HG03135 (cell line): ENCODE measurements around the gene B3GAT1.

Source experiments
- ATAC-seq: cut with Tn5 transposase; IDR thresholded peaks from one replicate; pipeline ENCODE4 v1.9.1; 2021; ENCODE audit warnings: mild to moderate bottlenecking, moderate library complexity; ENCODE audit not compliant: unreplicated experiment

B3GAT1 gene

DNA sequence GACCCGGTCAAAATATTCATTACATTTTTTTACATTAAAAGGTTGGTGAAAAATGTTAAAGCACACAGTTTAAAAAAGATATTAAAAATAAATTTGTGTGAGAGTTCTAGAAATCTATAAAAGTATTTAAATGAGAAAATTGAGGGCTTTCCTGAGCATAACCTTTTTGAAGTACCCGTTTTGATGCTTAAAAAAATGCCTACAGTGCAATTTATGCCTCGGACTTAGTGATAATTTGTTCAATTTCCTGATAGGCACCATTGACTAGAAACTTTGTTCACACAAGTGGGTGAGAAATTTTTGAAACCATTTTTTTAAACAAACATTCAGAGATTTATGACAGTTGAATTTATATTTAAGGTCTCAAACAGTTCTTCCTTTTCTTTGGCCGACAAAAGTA is 29.7 kb upstream of the B3GAT1 start:
- no peak for ATAC-seq

DNA sequence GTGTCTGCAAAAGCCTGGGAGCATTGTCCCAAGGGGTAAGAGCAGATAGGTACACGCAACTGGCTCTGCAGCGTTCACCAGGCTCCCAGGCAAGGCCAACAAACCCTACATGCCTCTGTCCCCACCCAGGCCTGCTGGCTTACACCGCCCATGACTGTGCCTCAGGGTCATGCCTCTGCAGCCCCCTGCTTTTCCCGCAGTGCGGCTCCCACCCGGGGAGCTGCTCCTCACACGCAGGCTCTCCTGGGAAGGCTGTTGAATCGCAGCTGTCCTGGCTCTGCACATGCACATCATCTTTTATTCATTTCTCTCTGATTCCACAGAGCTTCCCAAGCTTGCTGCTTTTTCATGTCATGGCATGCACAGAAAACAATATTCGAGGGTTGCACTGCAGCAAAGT is 29.2 kb upstream of the B3GAT1 start:
- ATAC-seq, result no peak

DNA sequence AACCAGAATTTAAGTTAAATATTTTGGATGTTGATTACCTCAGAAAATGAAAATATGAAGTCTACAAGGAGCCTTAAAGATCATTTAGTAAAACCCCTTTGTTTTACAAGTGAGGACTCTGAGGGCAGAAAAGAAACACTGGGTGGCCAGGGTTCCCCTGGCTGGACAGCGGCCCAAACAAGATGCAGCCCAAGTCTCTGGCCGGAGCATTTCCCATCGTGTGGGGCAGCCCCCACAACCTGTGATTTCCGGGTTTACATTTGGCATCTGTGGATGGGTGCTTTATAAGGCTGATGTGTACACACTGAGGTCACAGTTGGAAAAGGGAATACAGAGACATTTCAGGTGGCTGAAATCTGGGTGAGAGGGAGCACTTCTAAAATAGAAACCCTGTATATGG is 28.8 kb upstream of the B3GAT1 start:
- no peak for ATAC-seq

DNA sequence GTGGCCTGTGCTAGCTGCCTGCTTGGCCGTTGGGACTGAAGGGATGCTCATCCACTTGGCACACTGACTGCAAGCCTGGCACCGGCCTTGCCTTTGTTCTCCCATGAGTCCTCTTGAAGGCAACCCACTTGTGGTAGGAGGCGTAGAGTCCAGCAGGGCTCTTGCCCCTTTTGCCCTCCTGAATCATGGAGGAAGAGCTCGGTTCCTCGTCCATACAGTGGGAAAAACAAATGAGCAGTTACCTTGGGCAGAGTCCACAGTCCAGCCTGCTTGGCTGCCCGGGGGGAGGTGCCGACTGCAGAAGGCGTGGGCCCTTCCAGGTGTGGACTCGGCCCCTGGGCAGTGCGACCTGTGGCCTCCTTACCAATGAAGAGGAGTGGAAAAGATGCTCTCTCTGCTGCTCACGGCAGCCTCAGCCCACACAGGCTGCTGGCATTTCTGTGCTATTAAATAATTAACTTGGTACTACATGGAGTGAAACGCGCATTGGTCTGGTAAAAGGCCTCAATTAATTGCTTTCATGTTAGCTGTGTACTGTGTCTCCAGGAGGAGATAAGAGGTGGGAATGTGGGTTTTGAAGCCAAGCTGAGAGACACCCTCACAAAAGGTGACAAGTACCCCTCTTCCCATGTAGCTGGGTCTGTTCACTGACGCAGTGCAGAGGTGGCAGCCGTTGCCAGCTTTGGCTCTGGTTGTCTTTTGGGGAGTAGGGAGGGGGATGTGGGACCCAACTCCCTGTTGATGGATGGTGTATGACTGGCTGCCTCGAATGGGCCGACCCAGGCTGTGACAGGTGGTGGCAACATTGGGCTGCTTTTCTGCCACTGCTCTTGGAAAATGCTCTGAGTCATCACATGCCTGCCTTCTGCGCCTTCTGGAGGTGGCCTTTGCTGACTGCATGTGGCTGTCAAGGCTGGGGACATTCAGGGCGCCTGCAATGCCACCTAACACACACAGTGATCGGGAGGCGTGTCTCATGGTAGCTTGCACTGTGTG is 26.8 kb upstream of the B3GAT1 start:
- ATAC-seq, result no peak

DNA sequence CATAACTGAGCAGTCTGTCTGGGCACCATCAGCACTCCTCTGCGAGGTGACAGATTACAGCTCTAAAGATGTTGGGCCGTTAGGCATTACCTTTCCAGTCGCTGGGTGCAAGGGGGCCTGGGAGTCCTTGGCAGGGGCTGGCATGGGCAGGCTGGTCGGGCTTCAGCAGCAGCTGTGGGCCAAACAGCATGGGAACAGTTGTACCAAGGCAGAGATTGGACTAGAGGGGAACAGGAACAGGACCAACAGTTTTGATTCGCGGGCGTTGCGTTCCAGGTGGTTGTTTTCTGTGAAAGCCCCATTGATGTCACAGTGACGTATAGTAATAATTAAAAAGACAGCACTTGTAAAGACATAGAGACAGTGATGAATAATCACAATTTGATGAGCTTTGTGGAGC is 25.8 kb upstream of the B3GAT1 start:
- no peak for ATAC-seq

DNA sequence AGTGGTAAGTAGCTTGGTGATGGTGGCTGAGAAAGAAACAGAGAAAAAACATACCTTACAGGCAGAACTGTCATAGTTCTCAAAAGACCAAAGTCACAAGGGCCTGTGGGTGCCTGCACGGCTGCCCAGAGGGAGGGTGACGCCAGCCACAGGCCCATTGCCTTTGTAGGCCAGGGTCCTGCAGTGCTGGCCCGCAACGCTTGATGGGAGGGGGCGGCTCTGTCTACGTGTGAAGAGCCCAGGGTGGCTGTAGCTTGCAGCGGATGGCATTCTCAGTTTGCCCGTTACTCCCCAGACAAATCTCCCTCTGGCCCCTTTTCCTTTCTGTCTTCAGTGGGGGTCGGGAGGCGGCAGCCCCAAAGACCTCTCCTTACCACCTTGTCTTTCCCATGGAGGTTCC is 24.7 kb upstream of the B3GAT1 start:
- no peak for ATAC-seq

DNA sequence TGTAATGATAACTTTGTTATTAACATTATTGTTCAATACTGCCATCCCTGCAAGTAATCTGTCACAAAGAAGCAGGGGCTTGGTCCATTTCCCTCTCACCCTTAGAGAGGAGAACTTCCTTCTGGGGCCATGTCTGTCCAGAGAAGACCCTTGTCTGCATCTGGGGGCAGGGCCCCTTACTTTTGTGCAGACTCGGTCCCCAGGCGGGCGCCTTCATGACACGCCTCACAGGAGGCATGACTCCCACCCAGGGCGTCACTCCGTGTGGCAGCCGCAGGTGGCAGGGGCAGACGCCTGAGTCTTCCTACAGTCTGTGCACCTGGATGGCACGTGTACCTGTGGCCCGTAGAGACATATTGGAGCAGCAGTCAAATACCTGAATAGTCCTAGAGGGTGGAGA is 21.8 kb upstream of the B3GAT1 start:
- no peak for ATAC-seq

DNA sequence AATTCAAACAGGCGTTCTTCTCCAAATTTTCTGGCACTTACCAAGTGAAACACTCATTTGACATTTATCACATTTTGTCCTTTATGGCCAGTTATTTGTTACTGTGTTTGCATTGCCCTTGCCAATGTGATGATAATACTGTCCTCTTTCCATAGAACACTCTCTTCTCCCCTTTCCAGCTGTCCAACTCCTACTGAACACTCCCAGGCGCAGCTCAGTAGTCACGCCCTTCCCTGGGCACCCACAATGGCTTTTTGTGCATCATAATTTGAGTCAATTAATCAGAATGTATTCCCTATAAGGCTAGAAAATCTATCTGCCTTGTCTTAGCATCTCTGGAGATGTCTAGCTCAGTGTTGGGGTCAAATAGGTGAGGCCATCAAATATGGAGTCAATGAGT is 21.2 kb upstream of the B3GAT1 start:
- no peak for ATAC-seq

DNA sequence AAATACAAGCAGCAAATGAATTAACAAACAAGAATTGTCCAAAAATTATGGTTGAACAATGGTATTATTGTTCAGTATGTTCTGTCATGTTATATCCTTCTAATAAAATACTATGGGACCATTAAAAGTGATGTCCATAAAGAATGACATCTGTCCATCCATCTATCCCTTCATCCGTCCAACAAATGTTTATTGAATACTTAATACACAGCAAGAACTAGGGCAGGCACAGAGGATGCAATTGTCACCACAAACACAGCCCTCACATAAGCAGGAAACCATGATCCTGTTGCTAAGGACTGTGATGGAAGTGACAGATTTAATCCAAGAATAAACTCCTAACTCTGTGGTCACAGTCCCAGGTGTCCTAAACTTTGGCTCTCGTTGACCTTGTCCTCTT is 20.7 kb upstream of the B3GAT1 start:
- ATAC-seq, result no peak

DNA sequence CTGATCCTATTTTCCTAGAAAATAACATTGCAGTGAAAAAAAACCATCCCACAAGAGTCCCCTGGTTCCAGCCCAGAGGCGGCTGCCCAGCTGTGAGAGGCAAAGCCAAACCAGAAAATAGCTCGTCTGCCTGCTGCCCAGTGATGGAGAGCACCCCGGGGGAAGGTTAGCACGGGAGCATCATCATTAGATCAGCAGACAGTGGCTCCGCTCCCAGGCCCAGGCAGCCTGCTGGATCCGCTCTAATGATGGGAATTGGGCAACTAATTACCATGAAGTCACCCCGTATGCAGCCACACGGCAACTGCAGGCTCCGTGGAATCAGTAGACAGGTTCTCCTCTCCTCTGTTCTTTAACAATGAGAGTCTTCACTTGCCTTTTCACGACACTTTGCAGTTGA is 17.1 kb upstream of the B3GAT1 start:
- ATAC-seq, result no peak

DNA sequence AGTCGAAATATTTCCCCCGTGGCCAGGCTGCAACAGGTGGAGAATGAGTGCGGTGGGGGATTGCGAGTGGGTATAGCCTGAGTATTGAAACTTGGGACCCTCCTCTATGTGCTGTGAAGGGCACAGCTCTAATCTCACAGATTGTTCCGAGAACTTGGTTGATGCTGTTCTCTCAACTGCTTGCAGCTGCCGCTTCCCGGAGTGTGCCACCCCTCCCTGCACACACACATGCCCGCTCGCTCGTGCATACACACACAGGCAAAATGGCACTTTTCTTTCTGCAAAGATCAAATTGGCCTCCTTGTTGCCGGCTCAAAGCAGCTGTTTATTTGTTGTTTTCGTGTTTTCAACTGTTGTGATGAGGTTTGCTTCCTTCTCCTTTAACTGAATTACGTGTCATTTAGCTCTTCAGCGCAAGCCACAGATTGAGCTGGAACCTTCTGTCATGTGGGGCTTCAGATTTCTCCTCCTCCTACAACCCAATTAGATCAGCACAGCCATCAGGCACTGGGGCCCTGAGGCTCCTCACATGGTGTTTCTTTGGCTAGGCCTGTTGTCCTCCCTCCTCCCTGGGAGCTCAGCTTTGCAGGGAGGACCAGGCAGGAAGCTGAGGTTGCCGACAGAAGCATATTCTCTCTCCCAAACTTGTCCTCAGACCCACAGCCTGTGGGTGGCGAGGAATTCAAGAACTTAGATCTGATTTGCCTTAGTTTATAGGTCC is 13.9 kb upstream of the B3GAT1 start:
- ATAC-seq, result no peak

DNA sequence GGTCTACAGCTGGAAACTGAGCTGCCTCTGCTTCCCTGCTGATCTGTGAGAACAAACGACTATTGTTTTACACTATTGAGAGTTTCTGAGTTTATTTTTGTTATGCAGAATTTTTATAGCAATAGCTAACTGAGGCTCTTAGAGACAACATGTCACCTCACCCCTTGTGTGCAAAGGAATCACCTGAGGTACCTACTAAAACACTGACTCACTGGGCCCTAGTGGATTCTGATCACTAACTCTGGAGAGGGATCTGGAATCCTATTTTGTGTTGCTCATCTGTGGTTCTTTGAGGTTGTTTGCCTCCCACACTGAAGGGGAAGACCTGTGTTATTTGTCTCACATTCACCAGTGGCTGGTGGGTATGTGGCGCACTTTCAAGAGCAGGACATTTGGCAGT is 13.4 kb upstream of the B3GAT1 start:
- ATAC-seq, result no peak

DNA sequence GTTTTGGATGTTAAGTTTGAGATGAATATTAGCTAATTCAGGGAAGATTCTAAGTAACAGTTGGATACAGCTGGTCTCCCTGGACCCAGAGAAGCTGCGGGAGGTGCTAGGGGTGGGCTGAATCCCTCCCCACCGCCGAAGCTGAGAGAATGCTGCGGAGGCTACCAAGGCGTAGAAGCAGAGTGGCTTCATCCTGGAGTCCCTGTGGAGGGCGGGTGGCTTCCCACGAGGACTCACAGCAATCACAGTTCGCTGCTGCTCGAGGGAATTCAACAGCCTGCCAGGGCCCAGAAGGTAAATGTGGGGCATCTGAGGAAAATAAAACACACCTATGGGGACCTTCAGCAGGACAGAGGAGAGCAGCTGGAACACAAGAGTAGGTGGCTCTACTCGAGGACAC is 11.1 kb upstream of the B3GAT1 start:
- ATAC-seq, result no peak

DNA sequence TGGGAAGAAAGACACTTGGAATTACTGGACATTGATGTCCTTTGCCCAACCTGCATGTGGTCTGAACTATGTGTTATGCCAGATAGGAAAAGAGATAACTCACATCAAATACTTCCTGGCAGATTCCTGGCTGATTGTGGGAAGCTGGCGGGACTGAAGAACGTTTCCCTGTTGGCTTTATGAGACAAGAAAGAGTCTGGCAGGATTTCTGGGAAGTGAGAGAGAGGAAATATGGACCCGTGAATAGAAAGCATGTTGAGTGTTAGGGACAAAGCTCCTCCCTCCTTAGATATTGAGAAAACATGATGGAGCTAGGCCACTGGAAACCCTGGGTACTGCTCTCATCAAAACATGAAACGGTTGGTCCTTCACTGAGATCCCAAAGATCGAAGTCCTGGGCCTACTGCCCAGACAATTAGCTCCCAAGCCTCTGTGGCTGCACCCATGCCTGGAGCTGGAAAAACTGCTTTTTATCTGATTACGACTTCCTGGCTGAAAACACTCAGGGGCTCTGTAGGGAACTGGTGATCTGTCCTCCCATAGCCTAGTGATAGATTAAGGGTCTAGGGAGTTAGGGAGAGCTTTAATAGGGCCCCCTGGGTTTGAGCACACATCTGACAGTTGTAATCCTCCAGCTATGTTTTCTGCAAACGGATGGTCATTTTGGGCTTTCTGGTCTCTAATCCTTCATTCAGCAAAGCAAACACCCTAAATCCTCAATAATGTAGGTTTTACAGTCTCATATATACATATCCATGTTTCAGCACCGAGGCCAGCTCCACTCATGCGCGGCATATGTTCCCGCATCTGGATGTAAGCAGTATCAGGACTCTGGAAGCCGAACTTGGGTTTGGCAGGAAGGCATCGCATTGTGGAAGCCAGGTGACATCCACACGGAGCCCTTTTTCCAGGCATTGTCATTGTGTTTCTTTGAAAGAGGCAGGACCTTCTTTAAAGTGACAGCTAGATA is 6.1 kb upstream of the B3GAT1 start:
- no peak for ATAC-seq

DNA sequence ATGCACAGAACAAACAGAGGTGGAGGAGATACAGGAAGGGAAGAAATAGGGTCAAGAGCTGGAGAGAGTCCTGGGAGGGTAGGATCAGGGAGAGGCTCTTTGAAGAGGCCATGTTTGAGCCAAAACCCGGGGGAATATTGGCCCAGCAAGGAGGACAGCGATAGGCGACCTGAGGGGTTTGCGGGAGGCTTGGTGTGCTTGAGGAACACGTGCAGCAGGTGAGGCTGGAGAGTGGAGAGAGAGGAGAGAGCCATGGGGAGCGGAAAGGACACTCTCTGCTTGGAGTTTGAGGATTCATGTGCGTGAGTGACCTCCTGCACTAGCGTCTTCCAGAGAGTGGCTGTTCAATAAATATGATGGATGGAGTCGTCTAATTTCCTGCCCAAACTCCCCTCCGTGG is 4.7 kb upstream of the B3GAT1 start:
- no peak for ATAC-seq

DNA sequence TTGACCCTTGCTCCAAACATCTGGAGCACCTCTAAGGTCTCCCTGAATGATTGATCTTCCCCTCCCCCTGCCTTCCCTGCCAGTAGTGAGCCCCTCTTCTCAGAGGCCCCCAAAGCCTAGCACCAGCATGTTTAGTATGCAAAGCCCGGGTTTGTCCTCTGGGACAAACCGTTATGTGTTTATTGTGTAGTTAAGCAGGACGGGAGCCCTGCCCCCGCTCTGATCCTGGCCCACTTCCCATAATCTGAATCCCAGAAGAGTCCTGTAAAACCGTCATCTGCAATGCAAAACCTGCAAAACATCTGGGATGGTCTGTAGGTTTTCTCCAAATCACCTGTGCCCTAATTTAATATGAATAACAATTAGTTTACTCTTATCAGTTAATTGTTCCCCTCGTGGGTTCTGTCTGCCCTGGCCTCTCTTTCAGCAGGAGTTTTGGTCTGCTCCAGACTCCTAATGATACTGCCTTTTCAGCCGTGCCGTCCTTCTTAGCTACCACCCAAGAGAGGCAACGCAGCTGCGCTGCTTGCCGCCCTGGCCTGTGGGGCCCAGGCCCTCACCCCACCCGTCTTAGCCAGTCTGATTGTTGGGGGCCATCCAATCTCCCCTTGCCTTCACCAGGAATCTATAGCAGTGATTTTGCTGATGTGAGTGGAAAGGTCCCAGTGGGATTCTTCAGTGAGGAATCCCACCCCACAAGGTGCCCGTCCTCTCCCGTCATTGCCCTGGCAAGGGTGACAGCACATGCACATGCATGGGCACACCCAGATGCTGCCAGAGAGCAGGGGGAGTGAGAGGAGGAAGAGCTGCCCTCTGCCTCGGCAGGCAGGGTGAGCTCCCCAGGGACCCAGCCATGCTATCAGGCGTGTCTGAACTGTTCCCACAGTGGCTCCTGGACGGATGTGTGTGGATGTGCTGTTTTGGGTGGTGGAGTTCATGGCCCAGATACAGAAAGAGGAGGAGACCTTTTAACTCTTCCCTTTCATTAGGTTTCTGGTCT is 3.0 kb upstream of the B3GAT1 start:
- no peak for ATAC-seq

DNA sequence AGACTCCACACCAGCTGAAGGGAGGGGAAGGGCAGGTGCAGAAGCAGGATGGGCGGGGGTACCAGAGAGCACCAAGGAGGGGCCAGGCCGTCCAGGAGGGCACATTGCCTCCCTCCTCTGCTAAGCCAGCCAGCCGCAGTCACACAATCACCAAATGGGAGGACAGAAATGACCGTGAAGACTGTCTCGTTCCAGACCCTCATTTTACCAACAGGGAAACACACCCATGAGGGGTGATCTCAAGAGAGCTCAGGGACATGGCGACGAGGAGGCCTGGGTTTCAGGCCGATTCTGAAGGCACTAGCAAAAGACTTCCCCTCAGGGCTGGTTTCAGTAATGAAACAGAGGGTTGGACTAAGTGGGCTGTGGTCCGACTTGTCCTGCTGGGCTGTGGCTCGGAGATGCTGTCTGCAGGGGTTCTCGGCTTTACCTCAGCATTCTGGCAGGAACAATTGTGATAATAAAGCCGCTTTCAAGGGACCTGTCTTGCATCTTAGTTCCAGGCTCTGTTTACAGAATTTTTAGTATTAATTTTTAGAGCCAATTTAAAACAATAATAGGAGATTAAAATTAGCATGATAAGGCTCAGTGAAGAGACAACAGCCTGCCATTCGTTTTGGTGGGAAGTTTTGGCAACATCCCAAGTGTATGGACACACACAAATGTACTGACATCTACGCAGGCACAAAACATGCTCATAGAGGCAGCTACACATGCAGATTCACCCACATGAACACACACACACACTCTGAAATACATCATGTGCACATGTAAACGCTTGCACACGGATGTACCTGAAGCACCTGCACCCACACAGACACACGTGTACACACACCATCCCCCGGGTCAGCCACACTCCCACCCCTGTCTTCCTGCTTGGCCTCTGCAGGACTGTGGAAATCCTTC is 2.0 kb upstream of the B3GAT1 start:
- ATAC-seq, result no peak

DNA sequence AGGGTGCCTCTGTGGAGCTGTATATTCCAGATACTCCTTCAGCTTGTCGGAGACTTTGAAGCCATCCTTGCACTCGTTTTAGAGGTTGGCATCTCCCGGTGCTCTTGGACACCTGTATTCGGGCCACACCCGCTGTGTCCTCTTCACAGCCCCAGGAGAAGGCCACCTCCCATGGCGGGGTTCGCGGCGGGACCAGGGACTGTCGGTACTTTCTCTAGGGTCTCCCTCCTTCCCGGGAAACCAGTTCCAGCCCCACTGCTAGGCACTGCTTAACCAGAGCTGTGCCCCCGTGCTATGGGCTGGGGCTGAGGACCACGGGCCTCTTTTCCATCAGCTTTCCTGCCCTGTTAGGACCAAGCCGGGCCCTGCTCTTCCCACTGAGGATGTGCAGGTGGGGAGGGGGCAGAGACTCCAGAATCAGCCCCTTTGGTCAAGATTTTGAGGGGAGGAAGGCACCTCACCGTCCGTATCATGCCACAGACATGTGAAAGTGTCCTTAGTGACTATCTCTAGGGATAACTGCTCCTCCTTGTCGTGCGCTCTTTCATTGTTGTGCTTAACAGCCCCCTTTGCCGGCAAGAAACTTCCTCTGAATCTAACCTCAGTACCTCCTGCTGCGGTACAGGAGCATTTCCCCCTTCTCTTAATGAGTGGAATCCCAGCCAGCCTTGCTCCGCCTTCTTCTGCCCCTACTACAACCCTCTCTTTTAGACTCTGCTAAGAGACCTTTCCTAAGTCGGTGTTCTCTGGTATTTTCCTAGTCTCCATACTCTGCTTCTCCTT is 1.2 kb upstream of the B3GAT1 start:
- no peak for ATAC-seq
